WERI-Rb-1 (cell line): Measurements from ENCODE around the gene STPG1.

Experiments
- DNase-seq: peaks from one replicate; pipeline ENCODE4 v3.0.0-alpha.2; 2020
- H3K27ac ChIP-seq: fragments of 250-450 bp; sonication (Bioruptor Pico); 2 replicates; pipeline ENCODE4 v1.5.1; 2020; ENCODE audit warnings: mild to moderate bottlenecking, moderate library complexity
- H3K27me3 ChIP-seq: fragments of 250-450 bp; sonication (Bioruptor Pico); 2 replicates; pipeline ENCODE4 v1.5.1; 2021; ENCODE audit warnings: mild to moderate bottlenecking, low read depth, moderate library complexity; ENCODE audit not compliant: insufficient read depth, severe bottlenecking
- H3K36me3 ChIP-seq: fragments of 250-450 bp; sonication (Bioruptor Pico); 2 replicates; pipeline ENCODE4 v1.5.1; 2020; ENCODE audit warnings: mild to moderate bottlenecking, moderate library complexity
- H3K4me3 ChIP-seq: 2 replicates; pipeline ENCODE4 v1.5.1; 2011; ENCODE audit warnings: low read depth, mild to moderate bottlenecking, control low read depth, low read length
- H3K9me3 ChIP-seq: fragments of 250-450 bp; sonication (Bioruptor Pico); 2 replicates; pipeline ENCODE4 v1.5.1; 2021; ENCODE audit warnings: mild to moderate bottlenecking, moderate library complexity; ENCODE audit not compliant: severe bottlenecking
- CTCF ChIP-seq: IDR thresholded peaks from 2 replicates; pipeline ENCODE4 v1.5.1; 2011; ENCODE audit warnings: low read depth, mild to moderate bottlenecking, control low read depth, inconsistent platforms, low read length

STPG1 gene

DNA sequence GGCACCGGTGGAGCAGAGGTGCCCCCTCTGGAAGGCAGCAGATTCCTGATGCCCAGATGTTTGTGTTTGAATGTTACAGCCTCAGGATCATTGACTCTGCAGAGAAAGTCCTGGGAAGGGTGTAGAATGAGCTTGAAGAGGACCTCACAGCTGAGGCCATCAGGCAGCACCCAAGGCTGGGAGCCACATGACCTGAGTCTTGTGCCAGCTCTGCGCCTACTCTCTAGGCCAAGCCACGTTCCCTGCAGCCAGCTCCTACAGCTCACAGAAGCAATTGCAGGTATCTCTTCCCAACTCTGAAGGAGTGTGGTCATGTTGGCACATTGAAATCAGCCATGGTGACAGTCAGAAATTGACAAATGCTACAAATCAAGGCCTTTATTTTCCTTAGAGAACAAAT, 58.1 kb downstream of the STPG1 start:
- H3K27me3 ChIP-seq: no peaks in the 10 kb centered on the region
- no peak for DNase-seq
- H3K27ac ChIP-seq: no peak overlapping the region
- no peak for TF ChIP-seq CTCF
- H3K4me3 ChIP-seq: no peak overlapping the region
- no peaks in the 10 kb centered on the region for H3K9me3 ChIP-seq
- peaks cover 4% of the 10 kb centered on the region for H3K36me3 ChIP-seq

DNA sequence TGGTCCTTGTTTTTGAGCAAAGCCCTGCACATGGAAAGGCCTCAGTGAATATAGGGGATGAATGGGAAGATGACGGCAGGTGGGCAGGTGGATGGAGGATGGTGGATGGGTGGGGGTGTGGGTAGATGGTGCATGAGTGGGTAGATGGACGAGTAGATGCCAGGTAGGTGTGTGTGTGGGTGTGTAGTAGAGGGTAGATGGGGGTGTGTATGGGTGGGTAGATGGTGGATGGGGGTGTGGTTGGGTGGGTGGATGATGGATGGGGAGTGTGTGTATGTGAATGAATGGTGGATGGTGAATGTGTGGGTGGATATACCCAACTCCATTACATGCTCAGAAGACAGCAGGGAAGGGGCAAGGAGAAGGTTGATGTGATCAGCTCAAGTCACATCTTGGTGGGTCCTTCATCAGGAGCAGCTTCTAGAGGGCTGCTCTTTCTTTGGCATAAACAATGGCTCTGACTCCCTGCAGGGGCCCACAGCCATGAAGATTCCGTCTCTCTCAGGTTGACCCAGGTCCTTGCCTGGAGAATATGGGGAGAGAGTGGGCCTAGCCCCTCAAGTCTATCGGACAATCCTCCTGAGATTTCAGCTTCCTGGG, 60.2 kb downstream of the STPG1 start:
- Histone ChIP-seq H3K27me3 (no peaks in the 10 kb centered on the region), H3K36me3 (peaks cover 4% of the 10 kb centered on the region), H3K27ac (no peak overlapping the region), H3K4me3 (no peak overlapping the region), H3K9me3 (no peaks in the 10 kb centered on the region)
- DNase-seq: no peak
- no peak for TF ChIP-seq CTCF

DNA sequence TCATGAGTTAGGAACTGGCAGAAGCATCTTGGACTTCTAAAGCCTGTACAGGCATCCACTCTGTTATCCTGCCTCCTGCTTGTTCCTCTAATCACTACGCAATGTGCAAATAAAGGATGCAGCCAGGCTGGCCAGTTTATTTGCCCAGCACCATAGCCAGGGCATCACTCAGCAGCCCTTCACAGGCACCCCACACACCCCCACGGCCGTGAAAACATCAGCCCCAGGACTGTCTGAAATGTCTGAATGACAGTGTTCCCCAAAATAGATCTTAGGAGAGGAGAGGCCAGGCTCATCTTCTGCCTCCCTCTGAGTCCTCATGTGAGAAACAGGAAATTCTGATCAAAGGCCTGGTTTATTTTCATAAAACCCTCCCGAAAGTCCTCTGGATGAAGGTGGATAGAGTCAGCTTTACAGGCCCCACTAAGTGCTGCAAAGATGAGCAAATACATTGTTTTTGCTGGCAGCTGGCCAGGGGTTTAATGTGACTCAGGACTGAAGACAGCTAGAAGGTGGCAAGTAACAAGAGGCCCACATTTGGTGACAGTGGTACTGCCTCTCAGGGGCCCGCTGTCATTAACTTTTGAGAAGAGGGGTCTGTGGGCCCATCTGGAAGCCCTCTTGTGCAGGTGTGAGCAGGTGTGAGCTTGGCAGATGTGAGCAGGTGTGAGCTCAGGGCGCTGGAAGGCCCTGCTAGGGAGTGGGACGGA, 61.5 kb downstream of the STPG1 start:
- Histone ChIP-seq H3K27me3 (no peaks in the 10 kb centered on the region), H3K4me3 (no peak overlapping the region), H3K36me3 (no peaks in the 10 kb centered on the region), H3K27ac (no peak overlapping the region), H3K9me3 (no peaks in the 10 kb centered on the region)
- DNase-seq: no peak
- no peak for TF ChIP-seq CTCF

- no peak for TF ChIP-seq CTCF
- no peak overlapping the region for H3K27ac ChIP-seq
- no peaks in the 10 kb centered on the region for H3K36me3 ChIP-seq
- no peak overlapping the region for H3K4me3 ChIP-seq
- DNase-seq: no peak
- H3K27me3 ChIP-seq: no peaks in the 10 kb centered on the region
- H3K9me3 ChIP-seq: no peaks in the 10 kb centered on the region
Observed at GRCh38 chr1:24351247-24351646, 62.3 kb downstream of the STPG1 start.

GRCh38 chr1:24349891-24350290, 63.7 kb downstream of the STPG1 start:
- no peak for DNase-seq
- Histone ChIP-seq H3K36me3 (no peaks in the 10 kb centered on the region), H3K27me3 (no peaks in the 10 kb centered on the region), H3K4me3 (no peak overlapping the region), H3K27ac (no peak overlapping the region), H3K9me3 (no peaks in the 10 kb centered on the region)
- no peak for TF ChIP-seq CTCF

DNA sequence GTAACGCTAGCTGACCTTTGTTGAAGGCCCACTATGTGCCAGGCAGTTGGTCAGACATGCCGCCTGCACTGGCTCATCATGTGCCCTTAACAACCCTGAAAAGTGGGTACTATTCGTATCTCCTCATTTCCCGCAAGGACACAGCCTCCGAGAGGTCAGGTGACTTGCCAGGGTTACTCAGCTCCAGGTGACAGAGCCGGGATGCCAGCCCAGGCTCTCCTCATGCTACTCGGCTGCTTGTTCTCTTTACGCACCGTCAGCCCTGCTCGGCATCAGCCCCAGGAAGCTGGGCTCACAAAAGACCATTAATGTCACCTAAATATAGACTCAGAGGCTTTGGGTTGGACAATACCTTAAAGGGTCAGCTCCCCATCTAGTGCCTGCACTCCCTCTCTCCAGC, 65.4 kb downstream of the STPG1 start:
- no peak for DNase-seq
- Histone ChIP-seq H3K27me3 (no peaks in the 10 kb centered on the region), H3K4me3 (no peak overlapping the region), H3K36me3 (no peaks in the 10 kb centered on the region), H3K9me3 (no peaks in the 10 kb centered on the region), H3K27ac (no peak overlapping the region)
- TF ChIP-seq CTCF: no peak
